ENCODE measurements around the gene PLA2G6. TPM values are rescaled to one million over a fixed set of nuclear protein-coding genes. Genes with fewer than 3 reads are reported as not detected.
A peak's percentile ranks its signal among the peaks of the same experiment; 100 is the strongest.

PLA2G6 gene
- total and polyA plus RNA-seq, 2 of the 13 experiments (the other 11 are each of a cell fraction or from before 2014, with no cell fraction given), result 4.8 to 11.5 TPM

GRCh38 chr22:38199826-38200559 is 18.4 kb upstream of the PLA2G6 start:
- peaks cover 54% of the 10 kb centered on the region for H3K4me1 ChIP-seq (ENCODE audit: insufficient read depth, low read length)
- H3K9ac ChIP-seq (ENCODE audit: insufficient read depth, low read depth, low read length), result no peak overlapping the region
- no peak overlapping the region; the same call in 1 of the 2 replicates for H3K4me2 ChIP-seq (ENCODE audit: low read depth, low read length)
- no peaks in the 10 kb centered on the region for H3K27me3 ChIP-seq (ENCODE audit: control insufficient read depth in 1 of 2, insufficient read depth in 2 of 2, low read length in 2 of 2)
- in situ Hi-C loops (cut with HindIII; ENCODE audit: extremely low pct_ligation_motif_present, low pct_unique_long_range_greater_than_20kb) (loop anchor here (10.0 kb wide), 1 partner anchor 85 kb away; the partner anchor contains the start of gene BAIAP2L2), intact Hi-C loops (cut with micrococcal nuclease; ENCODE audit: unreplicated experiment) (loop anchor here (2.0 to 5.0 kb wide), 2 partner anchors 13 to 88 kb away; partner anchors contain the start of gene BAIAP2L2)
- H2AFZ ChIP-seq (ENCODE audit: low read length), result no peak overlapping the region
- peaks cover 0 to 2% of the 10 kb centered on the region in 2 experiments; a peak in 1 of 5 replicates for H3K36me3 ChIP-seq (replicated peaks in 1 of 2; ENCODE audit: control insufficient read depth in 1 of 2, insufficient read depth in 2 of 2, low read length in 2 of 2)
- BruUV-seq (replicated peaks), result no TSS peak
- peaks cover 26% of the 10 kb centered on the region for H3K79me2 ChIP-seq (ENCODE audit: insufficient read depth, low read length)
- 62% methylated on average over 10 of the region's 10 CpGs for WGBS (ENCODE audit: low lambda C conversion rate)
- DNase-seq (ENCODE audit: low spot score), result no peak
- TF ChIP-seq ZNF367 (CRISPR knock-in tag; IDR thresholded peaks at IDR 0.05; ENCODE audit: borderline replicate concordance) (no peak), ZKSCAN1 (IDR thresholded peaks at IDR 0.05; ENCODE audit: low read length) (peak; percentile 84), ZNF768 (CRISPR knock-in tag; IDR thresholded peaks at IDR 0.05) (peak; percentile 44; the same call in 1 of the 2 replicates), ZNF574 (CRISPR knock-in tag; IDR thresholded peaks at IDR 0.05) (no peak)
- no peak overlapping the region for H3K4me3 ChIP-seq (replicated peaks in 1 of 3; ENCODE audit: insufficient read depth in 1 of 3, low read depth in 2 of 3, low read length in 3 of 3)
- ChIA-PET CTCF (ENCODE audit: low intra/inter-chr PET ratio, low total read pairs) (no interaction called here), POLR2A (interaction anchor here (2.1 kb wide), 1 partner anchor 18 kb away, joined by 22 read pairs; no protein-coding TSS in a partner anchor)
- ATAC-seq, result no peak
- no peak overlapping the region for H3K27ac ChIP-seq (ENCODE audit: extremely low read length, insufficient read depth, low read length)
- no peak for FAIRE-seq
- H4K20me1 ChIP-seq (ENCODE audit: insufficient read depth, low read length), result peaks cover 23% of the 10 kb centered on the region; the same call in 1 of the 2 replicates
- no peaks in the 10 kb centered on the region for H3K9me3 ChIP-seq (ENCODE audit: low read length)
